ENCODE data around the gene ASAP2. TPM values are rescaled to one million over a fixed set of nuclear protein-coding genes. Genes with fewer than 3 reads are reported as not detected.

Gene ASAP2
- total RNA-seq, 1 experiment from 2014 or later = 14.3 TPM

DNA sequence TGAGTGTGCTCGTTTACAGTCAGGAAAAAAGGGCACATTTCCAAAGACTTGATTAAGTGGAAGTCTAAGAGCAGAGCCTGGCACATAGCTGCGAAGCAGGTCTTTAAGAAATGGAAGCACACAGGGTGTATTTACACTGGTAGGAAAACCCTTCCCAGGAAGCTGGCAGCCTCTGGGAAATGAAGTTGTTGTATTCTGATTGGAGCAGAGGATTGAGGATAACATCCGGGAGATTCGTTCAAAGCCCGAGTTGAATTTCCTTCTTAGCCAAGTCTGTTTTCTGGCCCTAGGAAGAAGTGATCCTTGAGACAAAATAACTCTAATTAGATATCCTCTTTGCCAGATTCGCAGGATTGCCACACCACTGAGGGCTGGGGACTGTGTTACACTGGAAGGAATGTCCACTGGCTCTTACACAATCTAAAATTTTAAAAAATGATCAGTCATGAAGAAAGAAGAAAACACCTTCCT is 140.8 kb downstream of the ASAP2 start:
- ChIA-PET CTCF (interaction anchor here (1.2 to 1.6 kb wide), 2 partner anchors 14 to 204 kb away, joined by 3 read pairs; no protein-coding TSS in a partner anchor), POLR2A (no interaction called here)
- ATAC-seq (no peak), DNase-seq (ENCODE audit: low spot score) (no peak)
- Mint-ChIP-seq H3K4me3 (no peak overlapping the region), H3K36me3 (peaks cover 4% of the 10 kb centered on the region; the same call in 1 of the 2 replicates), H3K27ac (peak overlapping the region; percentile 65), H3K27me3 (ENCODE audit: low read depth) (no peaks in the 10 kb centered on the region), H3K9me3 (no peaks in the 10 kb centered on the region), H3K4me1 (peaks cover 5% of the 10 kb centered on the region)
- no peak for TF ChIP-seq SOX15 (CRISPR knock-in tag; IDR thresholded peaks at IDR 0.05)
- TF ChIP-seq TP53 (CRISPR knock-in tag; IDR thresholded peaks at IDR 0.05) = no peak
- no peak for TF ChIP-seq NR3C1 (CRISPR knock-in tag; conservative IDR thresholded peaks at IDR 0.05; ENCODE audit: low read depth)
- TF ChIP-seq, protein P1, sequence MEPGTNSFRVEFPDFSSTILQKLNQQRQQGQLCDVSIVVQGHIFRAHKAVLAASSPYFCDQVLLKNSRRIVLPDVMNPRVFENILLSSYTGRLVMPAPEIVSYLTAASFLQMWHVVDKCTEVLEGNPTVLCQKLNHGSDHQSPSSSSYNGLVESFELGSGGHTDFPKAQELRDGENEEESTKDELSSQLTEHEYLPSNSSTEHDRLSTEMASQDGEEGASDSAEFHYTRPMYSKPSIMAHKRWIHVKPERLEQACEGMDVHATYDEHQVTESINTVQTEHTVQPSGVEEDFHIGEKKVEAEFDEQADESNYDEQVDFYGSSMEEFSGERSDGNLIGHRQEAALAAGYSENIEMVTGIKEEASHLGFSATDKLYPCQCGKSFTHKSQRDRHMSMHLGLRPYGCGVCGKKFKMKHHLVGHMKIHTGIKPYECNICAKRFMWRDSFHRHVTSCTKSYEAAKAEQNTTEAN (CRISPR knock-in tag; IDR thresholded peaks at IDR 0.05) = no peak

GRCh38 chr2:9354318-9354717 is 147.7 kb downstream of the ASAP2 start:
- Mint-ChIP-seq H3K27me3 (ENCODE audit: low read depth) (no peaks in the 10 kb centered on the region), H3K36me3 (peaks cover 25% of the 10 kb centered on the region; the same call in 1 of the 2 replicates), H3K4me3 (no peak overlapping the region), H3K9me3 (no peaks in the 10 kb centered on the region), H3K4me1 (peaks cover 29% of the 10 kb centered on the region), H3K27ac (peak overlapping the region; percentile 43; the same call in 1 of the 2 replicates)
- DNase-seq (ENCODE audit: low spot score) = no peak
- ChIA-PET POLR2A (no interaction called here), CTCF (no interaction called here)
- no peak for TF ChIP-seq USF1 (CRISPR knock-in tag; IDR thresholded peaks at IDR 0.05)
- no peak for ATAC-seq

- Mint-ChIP-seq H3K9me3 (no peaks in the 10 kb centered on the region), H3K27me3 (ENCODE audit: low read depth) (no peaks in the 10 kb centered on the region), H3K4me1 (peaks cover 29% of the 10 kb centered on the region), H3K36me3 (peaks cover 28% of the 10 kb centered on the region; the same call in 1 of the 2 replicates), H3K4me3 (no peak overlapping the region), H3K27ac (no peak overlapping the region; the same call in 1 of the 2 replicates)
- ATAC-seq (no peak), DNase-seq (ENCODE audit: low spot score) (no peak)
- CTCF ChIA-PET = interaction anchor here (1.5 to 1.9 kb wide), 2 partner anchors 16 to 212 kb away, joined by 8 to 9 read pairs; no protein-coding TSS in a partner anchor
- TF ChIP-seq SP1 (CRISPR knock-in tag; conservative IDR thresholded peaks at IDR 0.05) (no peak), TP53 (CRISPR knock-in tag; IDR thresholded peaks at IDR 0.05) (no peak), ARID4B (CRISPR knock-in tag; IDR thresholded peaks at IDR 0.05; ENCODE audit: borderline replicate concordance) (no peak)
- POLR2A ChIA-PET = interaction anchor here (0.7 kb wide), 2 partner anchors 13 to 568 kb away, joined by 3 read pairs; no protein-coding TSS in a partner anchor
Observed at GRCh38 chr2:9355270-9355669, 148.7 kb downstream of the ASAP2 start.

DNA sequence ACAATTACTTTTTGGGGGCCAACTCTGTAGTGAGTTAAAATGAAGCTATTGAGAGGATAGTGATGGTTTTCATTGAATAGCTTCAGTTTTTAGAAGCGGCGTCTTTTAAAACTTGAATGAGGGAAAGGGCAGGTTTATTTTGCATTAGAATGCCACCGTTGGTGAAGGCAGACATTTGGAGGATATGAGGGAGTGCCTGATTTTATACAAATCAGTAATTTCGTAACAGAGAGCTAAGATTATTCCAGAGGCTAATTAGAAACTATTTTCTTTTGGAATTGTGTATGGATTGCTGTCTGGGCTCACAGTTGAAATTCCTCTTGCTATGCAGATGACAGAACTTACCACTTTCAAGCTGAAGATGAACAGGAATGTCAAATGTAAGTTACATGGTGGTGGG is 149.1 kb downstream of the ASAP2 start:
- H3K36me3 Mint-ChIP-seq = peaks cover 26% of the 10 kb centered on the region; the same call in 1 of the 2 replicates
- no peaks in the 10 kb centered on the region for H3K27me3 Mint-ChIP-seq (ENCODE audit: low read depth)
- peak overlapping the region; percentile 17 for H3K27ac Mint-ChIP-seq
- no peak for ATAC-seq
- DNase-seq (ENCODE audit: low spot score) = no peak
- peaks cover 29% of the 10 kb centered on the region for H3K4me1 Mint-ChIP-seq
- no peaks in the 10 kb centered on the region for H3K9me3 Mint-ChIP-seq
- CTCF ChIA-PET = interaction anchor here (0.6 to 1.9 kb wide), 3 partner anchors 16 to 435 kb away, joined by 4 to 9 read pairs (median 8); no protein-coding TSS in a partner anchor
- H3K4me3 Mint-ChIP-seq = peak overlapping the region; percentile 2; the same call in 1 of the 2 replicates
- POLR2A ChIA-PET = interaction anchor here (0.7 kb wide), 1 partner anchor 569 kb away, joined by 3 read pairs; no protein-coding TSS in a partner anchor
- TF ChIP-seq SMAD4 (CRISPR knock-in tag; IDR thresholded peaks at IDR 0.05) (no peak), ATF3 (CRISPR knock-in tag; conservative IDR thresholded peaks at IDR 0.05) (no peak), ZSCAN18 (CRISPR knock-in tag; IDR thresholded peaks at IDR 0.05) (no peak), ZNF219 (CRISPR knock-in tag; IDR thresholded peaks at IDR 0.05; ENCODE audit: borderline replicate concordance) (no peak), CREB1 (CRISPR knock-in tag; IDR thresholded peaks at IDR 0.05) (no peak), GABPB1 (CRISPR knock-in tag; IDR thresholded peaks at IDR 0.05) (no peak), RELA (CRISPR knock-in tag; IDR thresholded peaks at IDR 0.05; ENCODE audit: borderline replicate concordance) (no peak), ATF2 (CRISPR knock-in tag; IDR thresholded peaks at IDR 0.05; ENCODE audit: borderline replicate concordance, low read depth) (no peak), IRF2 (CRISPR knock-in tag; IDR thresholded peaks at IDR 0.05; ENCODE audit: borderline replicate concordance, low read depth) (no peak)

All from WTC11 (cell line).